AG04450 (cell line): ENCODE data around the gene TNFRSF6B. TPM values are rescaled to one million over a fixed set of nuclear protein-coding genes. Genes with fewer than 3 reads are reported as not detected.
"Not testable (repeated sequence)": the region's sequence is repeated elsewhere in the genome, so short reads cannot be mapped to it uniquely, and the experiment has no call there.

Experiments
- CTCF ChIA-PET: fragments of 300-600, 350-600 bp; formaldehyde crosslinking; extraction: SDS; loops from one replicate; lab custom pipeline; 2022; ENCODE audit warnings: antibody characterized with exemption, inconsistent platforms; lab: Charles Lee
- POLR2A ChIA-PET: fragments of 350-600 bp; formaldehyde crosslinking; extraction: SDS; loops from one replicate; lab custom pipeline; 2021; ENCODE audit warnings: antibody characterized with exemption, inconsistent platforms; lab: Yijun Ruan, JAX
- DNase-seq: peaks from one replicate; pipeline ENCODE4 v3.0.0-alpha.2; 2011; ENCODE audit warnings: low read depth, low spot score
- H3K27ac ChIP-seq: one replicate; pipeline ENCODE4 v1.5.1; 2012; ENCODE audit warnings: low read depth, low read length, control low read depth
- H3K27me3 ChIP-seq: one replicate; pipeline ENCODE4 v1.6.0; 2012; ENCODE audit warnings: low read length; ENCODE audit not compliant: control insufficient read depth, insufficient read depth
- H3K4me3 ChIP-seq: 2 replicates; pipeline ENCODE4 v1.5.1; 2011; ENCODE audit warnings: mild to moderate bottlenecking, low read depth, low read length, control low read depth
- H3K9me3 ChIP-seq: 2 replicates; pipeline ENCODE4 v1.5.1; 2012; ENCODE audit warnings: low read length; ENCODE audit not compliant: control insufficient read depth, insufficient read depth
- polyA plus RNA-seq: library from polyadenylated mRNA; depleted of rRNA; stranded (reverse); fragments of >200 nt; gene quantifications from 2 replicates; pipeline ENCODE4 v1.2.3, GENCODE V29; 2011
- TF ChIP-seq, protein P1 (sequence below): IDR thresholded peaks from 2 replicates; pipeline ENCODE4 v1.5.1; 2011; ENCODE audit warnings: low read depth, low read length, control low read depth, inconsistent platforms

The TNFRSF6B gene
- polyA plus RNA-seq, 1 experiment: 2.5 TPM

DNA sequence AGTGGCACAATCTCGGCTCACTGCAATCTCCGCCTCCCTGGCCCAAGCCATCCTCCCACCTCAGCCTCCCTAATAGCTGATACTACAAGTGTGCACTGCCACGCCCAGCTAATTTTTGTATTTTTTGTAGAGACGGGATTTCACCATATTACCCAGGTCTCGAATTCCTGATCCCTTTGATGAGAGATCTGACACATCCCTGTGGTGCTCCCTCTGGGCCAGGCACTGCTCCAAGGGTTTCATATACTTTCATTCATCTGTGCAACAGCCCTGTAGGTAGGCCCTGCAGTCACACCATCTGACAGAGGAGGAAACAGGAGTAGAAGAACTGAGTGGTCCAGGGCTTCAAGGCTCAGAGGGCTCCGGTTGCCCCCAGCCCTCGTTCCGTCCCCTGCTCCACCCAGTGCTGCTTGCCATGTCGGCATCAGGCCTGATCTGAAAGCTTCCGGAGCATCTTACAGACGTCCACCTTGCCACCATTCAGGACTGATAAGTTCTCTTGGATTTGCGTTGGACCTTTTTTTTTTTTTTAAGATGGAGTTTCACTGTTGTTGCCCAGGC lies 14.7 kb downstream of the TNFRSF6B start:
- Histone ChIP-seq H3K4me3 (no peak overlapping the region), H3K9me3 (peaks cover 18% of the 10 kb centered on the region), H3K27ac (no peak overlapping the region), H3K27me3 (no peaks in the 10 kb centered on the region)
- POLR2A ChIA-PET: interaction anchor here (0.7 kb wide), 1 partner anchor 17 kb away, joined by 4 read pairs; no protein-coding TSS in a partner anchor
- CTCF ChIA-PET: no interaction called here
- no peak for DNase-seq
- TF ChIP-seq, protein P1, sequence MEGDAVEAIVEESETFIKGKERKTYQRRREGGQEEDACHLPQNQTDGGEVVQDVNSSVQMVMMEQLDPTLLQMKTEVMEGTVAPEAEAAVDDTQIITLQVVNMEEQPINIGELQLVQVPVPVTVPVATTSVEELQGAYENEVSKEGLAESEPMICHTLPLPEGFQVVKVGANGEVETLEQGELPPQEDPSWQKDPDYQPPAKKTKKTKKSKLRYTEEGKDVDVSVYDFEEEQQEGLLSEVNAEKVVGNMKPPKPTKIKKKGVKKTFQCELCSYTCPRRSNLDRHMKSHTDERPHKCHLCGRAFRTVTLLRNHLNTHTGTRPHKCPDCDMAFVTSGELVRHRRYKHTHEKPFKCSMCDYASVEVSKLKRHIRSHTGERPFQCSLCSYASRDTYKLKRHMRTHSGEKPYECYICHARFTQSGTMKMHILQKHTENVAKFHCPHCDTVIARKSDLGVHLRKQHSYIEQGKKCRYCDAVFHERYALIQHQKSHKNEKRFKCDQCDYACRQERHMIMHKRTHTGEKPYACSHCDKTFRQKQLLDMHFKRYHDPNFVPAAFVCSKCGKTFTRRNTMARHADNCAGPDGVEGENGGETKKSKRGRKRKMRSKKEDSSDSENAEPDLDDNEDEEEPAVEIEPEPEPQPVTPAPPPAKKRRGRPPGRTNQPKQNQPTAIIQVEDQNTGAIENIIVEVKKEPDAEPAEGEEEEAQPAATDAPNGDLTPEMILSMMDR: no peak

- CTCF ChIA-PET: no interaction called here
- no peak for DNase-seq
- Histone ChIP-seq H3K27ac (no peak overlapping the region), H3K4me3 (no peak overlapping the region), H3K27me3 (no peaks in the 10 kb centered on the region), H3K9me3 (peaks cover 18% of the 10 kb centered on the region)
- TF ChIP-seq, protein P1: no peak
- POLR2A ChIA-PET: no interaction called here
Measured at GRCh38 chr20:63712191-63712590, 15.7 kb downstream of the TNFRSF6B start.

GRCh38 chr20:63714858-63715257 lies 18.4 kb downstream of the TNFRSF6B start:
- CTCF ChIA-PET: no interaction called here
- Histone ChIP-seq H3K9me3 (peaks cover 27% of the 10 kb centered on the region), H3K27ac (no peak overlapping the region), H3K27me3 (no peaks in the 10 kb centered on the region), H3K4me3 (no peak overlapping the region)
- no peak for DNase-seq
- TF ChIP-seq, protein P1: no peak
- POLR2A ChIA-PET: no interaction called here

DNA sequence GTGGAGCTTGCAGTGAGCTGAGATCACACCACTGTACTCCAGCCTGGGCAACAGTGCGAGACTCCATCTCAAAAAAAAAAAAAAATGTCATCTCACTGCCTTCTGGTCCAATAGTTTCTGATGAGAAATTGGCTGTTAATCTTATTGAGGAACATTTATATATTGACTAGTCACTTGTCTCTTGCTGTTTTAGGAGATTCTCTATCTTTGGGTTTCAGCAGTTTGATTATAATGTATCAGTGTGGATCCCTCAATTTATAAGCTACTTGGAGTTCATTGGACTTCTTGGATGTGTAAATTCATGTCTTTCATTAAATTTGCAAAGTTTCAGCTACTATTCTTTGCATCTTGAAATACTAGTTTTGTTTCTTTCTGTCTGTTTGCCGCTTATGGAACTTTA lies 22.5 kb downstream of the TNFRSF6B start:
- TF ChIP-seq, protein P1: no peak
- Histone ChIP-seq H3K27me3 (no peaks in the 10 kb centered on the region), H3K4me3 (no peak overlapping the region), H3K9me3 (peaks cover 24% of the 10 kb centered on the region), H3K27ac (no peak overlapping the region)
- ChIA-PET CTCF (interaction anchor here (0.6 kb wide), 1 partner anchor 32 kb away, joined by 3 read pairs; no protein-coding TSS in a partner anchor), POLR2A (interaction anchor here (0.7 kb wide), 1 partner anchor 22 kb away, joined by 3 read pairs; no protein-coding TSS in a partner anchor)
- no peak for DNase-seq

GRCh38 chr20:63722967-63723622 lies 26.6 kb downstream of the TNFRSF6B start:
- peaks cover 22% of the 10 kb centered on the region for H3K9me3 ChIP-seq
- not testable (repeated sequence) for H3K27ac ChIP-seq, H3K4me3 ChIP-seq, DNase-seq, H3K27me3 ChIP-seq
- CTCF ChIA-PET: interaction anchor here (0.7 kb wide), 1 partner anchor 15 kb away, joined by 3 read pairs; the partner anchor contains the start of gene ZGPAT
- POLR2A ChIA-PET: interaction anchor here (0.7 kb wide), 1 partner anchor 16 kb away, joined by 3 read pairs; the partner anchor contains the start of gene SLC2A4RG

DNA sequence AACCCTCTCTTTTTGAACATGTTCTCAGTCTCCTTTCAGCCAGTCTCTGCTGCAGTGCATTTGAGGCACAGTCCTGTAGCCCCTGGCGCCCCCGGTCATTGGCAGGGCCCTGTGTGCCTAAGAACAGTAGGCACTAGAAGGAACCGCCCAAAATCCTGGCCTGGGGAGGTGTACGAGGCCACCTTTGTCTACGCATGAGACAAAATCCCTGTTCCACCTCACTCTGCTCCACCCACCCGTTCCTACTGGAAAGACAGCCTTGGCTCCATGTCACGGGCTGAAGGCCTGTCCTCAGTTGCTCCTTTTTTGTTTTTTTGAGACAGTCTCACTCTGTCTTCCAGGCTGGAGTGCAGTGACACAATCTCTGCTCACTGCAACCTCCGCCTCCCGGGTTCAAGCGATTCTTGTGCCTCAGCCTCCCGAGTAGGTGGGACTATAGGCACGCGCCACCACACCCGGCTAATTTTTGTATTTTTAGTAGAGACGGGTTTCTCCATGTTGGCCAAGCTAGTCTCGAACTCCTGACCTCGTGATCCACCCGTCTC lies 33.8 kb downstream of the TNFRSF6B start:
- H3K27me3 ChIP-seq, CTCF ChIA-PET, POLR2A ChIA-PET, DNase-seq, H3K4me3 ChIP-seq, H3K27ac ChIP-seq, H3K9me3 ChIP-seq: not testable (repeated sequence)
